ENCODE measurements around the gene GRIK1. TPM values are rescaled to one million over a fixed set of nuclear protein-coding genes. Genes with fewer than 3 reads are reported as not detected.

Gene GRIK1
- polyA plus RNA-seq, 1 experiment, result not detected

GRCh38 chr21:29942034-29942433, 2.2 kb upstream of the GRIK1 start:
- POLR2A ChIA-PET, result no interaction called here
- no peak for DNase-seq (ENCODE audit: low read depth, low spot score)
- Histone ChIP-seq H3K27me3 (ENCODE audit: control insufficient read depth, insufficient read depth, low read length) (peaks cover 19% of the 10 kb centered on the region), H3K27ac (ENCODE audit: low read depth, low read length) (no peak overlapping the region), H3K9me3 (ENCODE audit: control insufficient read depth, insufficient read depth, low read length) (no peaks in the 10 kb centered on the region; the same call in 1 of the 2 replicates), H3K4me3 (ENCODE audit: low read depth, low read length) (no peak overlapping the region)
- CTCF ChIA-PET, result no interaction called here
- TF ChIP-seq CTCF (IDR thresholded peaks at IDR 0.05; ENCODE audit: low read depth, low read length), result no peak

- Histone ChIP-seq H3K4me3 (ENCODE audit: low read depth, low read length) (no peak overlapping the region), H3K27me3 (ENCODE audit: control insufficient read depth, insufficient read depth, low read length) (peaks cover 19% of the 10 kb centered on the region), H3K9me3 (ENCODE audit: control insufficient read depth, insufficient read depth, low read length) (no peaks in the 10 kb centered on the region; the same call in 1 of the 2 replicates), H3K27ac (ENCODE audit: low read depth, low read length) (no peak overlapping the region)
- TF ChIP-seq CTCF (IDR thresholded peaks at IDR 0.05; ENCODE audit: low read depth, low read length), result no peak
- CTCF ChIA-PET, result no interaction called here
- POLR2A ChIA-PET, result no interaction called here
- DNase-seq (ENCODE audit: low read depth, low spot score), result no peak
Observed at GRCh38 chr21:29940991-29941390, 1.2 kb upstream of the GRIK1 start.

- POLR2A ChIA-PET, result no interaction called here
- no peak overlapping the region for H3K27ac ChIP-seq (ENCODE audit: low read depth, low read length)
- CTCF ChIA-PET, result no interaction called here
- no peaks in the 10 kb centered on the region; the same call in 1 of the 2 replicates for H3K9me3 ChIP-seq (ENCODE audit: control insufficient read depth, insufficient read depth, low read length)
- TF ChIP-seq CTCF (IDR thresholded peaks at IDR 0.05; ENCODE audit: low read depth, low read length), result no peak
- no peak for DNase-seq (ENCODE audit: low read depth, low spot score)
- H3K4me3 ChIP-seq (ENCODE audit: low read depth, low read length), result no peak overlapping the region
- peaks cover 19% of the 10 kb centered on the region for H3K27me3 ChIP-seq (ENCODE audit: control insufficient read depth, insufficient read depth, low read length)
Observed at GRCh38 chr21:29940361-29940760, 565 bp upstream of the GRIK1 start.

- Histone ChIP-seq H3K4me3 (ENCODE audit: low read depth, low read length) (peak overlapping the region; percentile 32), H3K9me3 (ENCODE audit: control insufficient read depth, insufficient read depth, low read length) (no peaks in the 10 kb centered on the region; the same call in 1 of the 2 replicates), H3K27ac (ENCODE audit: low read depth, low read length) (no peak overlapping the region), H3K27me3 (ENCODE audit: control insufficient read depth, insufficient read depth, low read length) (peaks cover 19% of the 10 kb centered on the region)
- CTCF ChIA-PET, result no interaction called here
- TF ChIP-seq CTCF (IDR thresholded peaks at IDR 0.05; ENCODE audit: low read depth, low read length), result no peak
- POLR2A ChIA-PET, result no interaction called here
- DNase-seq (ENCODE audit: low read depth, low spot score), result no peak
Observed at GRCh38 chr21:29939104-29939923, 482 bp downstream of the GRIK1 start.

- no peak for DNase-seq (ENCODE audit: low read depth, low spot score)
- peaks cover 19% of the 10 kb centered on the region for H3K27me3 ChIP-seq (ENCODE audit: control insufficient read depth, insufficient read depth, low read length)
- H3K9me3 ChIP-seq (ENCODE audit: control insufficient read depth, insufficient read depth, low read length), result no peaks in the 10 kb centered on the region; the same call in 1 of the 2 replicates
- H3K27ac ChIP-seq (ENCODE audit: low read depth, low read length), result no peak overlapping the region
- TF ChIP-seq CTCF (IDR thresholded peaks at IDR 0.05; ENCODE audit: low read depth, low read length), result no peak
- H3K4me3 ChIP-seq (ENCODE audit: low read depth, low read length), result no peak overlapping the region
- ChIA-PET CTCF (no interaction called here), POLR2A (no interaction called here)
Observed at GRCh38 chr21:29938776-29939103, 1.1 kb downstream of the GRIK1 start.
